GM19035 (cell line): ENCODE data around the gene DHRSX.
"Not testable (repeated sequence)": the region's sequence is repeated elsewhere in the genome, so short reads cannot be mapped to it uniquely, and the experiment has no call there.

Experiments
- ATAC-seq: cut with Tn5 transposase; IDR thresholded peaks from one replicate; pipeline ENCODE4 v1.9.1; 2021; ENCODE audit not compliant: unreplicated experiment

DHRSX gene

DNA sequence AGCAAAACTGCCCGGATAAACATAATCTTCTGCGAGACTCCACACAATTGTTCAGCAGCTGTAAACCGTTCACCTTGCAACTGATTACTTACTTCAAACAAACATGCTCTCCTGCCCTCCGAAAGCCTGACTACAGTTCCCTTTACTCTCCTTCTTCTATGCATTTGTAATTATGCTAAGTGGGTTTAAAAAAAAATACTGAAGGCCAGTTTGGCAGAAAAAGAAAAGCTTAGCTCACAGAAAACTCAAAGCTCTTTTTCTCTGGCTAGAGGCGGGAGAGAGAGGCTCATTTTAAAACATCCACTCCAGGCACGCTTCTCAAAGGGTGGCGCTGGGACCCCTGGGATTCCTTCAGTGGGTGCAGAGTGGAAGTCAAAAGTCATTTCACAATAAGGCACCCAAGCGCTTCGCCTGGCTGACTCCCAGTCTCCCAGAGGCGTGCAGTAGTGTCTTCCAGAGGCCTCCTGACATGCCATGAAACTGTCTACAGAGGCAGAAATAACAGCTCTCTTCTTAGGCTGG, 1.9 kb downstream of the DHRSX start:
- no peak for ATAC-seq

DNA sequence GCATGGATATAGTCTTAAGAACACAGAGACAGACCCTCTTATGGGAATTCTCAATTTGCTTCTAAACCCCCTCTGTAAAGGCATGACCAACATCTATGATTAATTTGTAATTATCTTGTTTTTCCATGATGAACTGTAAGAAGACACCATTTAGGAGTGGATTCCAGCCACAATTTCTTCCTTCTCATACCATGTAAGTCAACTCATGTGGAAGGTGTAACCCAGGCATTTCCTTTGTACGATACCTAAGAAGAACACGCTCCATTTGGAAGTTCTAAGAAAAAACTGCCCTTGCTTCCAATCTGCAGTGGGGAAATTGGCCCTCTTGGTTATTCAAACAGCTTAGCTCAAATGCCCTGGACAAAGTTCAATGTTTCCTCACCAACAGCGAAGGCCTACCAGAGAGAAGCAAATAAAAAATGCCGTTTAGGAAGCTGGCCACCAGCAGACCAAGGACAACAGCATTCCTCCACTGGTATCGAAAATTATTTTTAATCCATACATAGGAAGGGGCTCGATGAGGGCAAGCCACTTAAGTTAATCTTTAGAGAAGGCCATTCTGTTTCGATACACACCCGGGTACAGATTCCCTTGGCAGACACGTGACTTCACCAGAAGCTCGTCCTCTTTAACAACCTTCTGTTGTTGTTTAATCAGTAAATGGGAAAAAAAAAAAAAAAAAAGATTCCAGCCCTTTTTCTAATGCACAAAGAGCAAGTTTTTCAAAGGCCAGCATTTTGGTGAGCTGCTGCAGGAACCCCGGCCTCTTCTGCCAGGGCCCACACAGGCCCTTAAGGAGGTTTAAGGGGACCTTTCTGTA, 2.6 kb downstream of the DHRSX start:
- no peak for ATAC-seq

DNA sequence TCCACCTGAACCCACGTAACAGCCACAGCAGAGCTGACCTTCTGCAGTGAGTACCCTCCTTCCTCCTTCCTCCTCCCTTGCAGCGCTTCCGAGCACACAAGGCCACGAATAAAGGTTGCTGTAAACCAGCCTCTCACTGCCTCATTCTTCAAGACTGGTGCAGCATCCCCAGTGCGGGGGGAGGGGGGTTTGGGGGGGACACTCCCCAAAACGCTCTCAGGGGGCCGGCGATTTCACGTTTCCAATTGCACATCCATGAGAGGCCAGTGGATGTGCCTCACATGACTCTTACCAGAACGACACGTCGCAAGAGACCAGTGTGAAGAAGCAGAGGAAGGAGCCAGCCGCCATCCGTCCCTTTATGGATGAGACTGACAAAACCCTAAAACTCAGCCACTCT, 5.2 kb downstream of the DHRSX start:
- ATAC-seq = no peak

DNA sequence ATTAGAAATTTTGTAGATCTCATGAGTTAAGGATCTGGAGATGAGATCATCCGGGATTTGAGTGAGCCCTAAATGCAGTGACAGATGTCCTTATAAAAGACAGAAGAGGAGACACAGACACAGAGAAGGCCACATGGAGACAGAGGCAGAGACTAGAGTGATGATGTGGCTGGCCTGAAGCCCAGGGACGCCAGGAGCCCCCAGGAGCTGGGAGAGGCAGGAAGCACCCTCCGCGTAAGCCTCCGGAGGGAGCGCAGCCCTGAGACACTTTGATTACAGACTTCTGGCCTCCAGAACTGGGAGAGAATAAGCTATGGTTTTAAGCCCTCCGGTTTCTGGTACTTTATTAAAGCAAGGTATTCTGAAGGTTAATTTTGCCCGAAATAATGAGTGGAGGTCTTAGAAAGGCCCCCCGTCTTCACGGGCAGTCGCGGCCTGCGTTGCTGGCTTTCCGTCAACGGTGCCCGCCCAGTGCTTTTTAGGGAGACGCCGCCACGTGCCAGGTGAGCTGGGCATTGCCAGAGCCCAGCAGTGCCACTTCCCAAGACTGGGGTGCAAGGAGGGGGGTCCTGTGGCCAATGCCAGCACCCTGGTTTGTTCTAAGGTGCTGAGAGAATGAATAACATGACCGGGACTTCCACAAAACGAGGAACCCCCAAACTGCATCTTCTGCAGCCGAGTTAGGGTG, 8.1 kb downstream of the DHRSX start:
- ATAC-seq = no peak

DNA sequence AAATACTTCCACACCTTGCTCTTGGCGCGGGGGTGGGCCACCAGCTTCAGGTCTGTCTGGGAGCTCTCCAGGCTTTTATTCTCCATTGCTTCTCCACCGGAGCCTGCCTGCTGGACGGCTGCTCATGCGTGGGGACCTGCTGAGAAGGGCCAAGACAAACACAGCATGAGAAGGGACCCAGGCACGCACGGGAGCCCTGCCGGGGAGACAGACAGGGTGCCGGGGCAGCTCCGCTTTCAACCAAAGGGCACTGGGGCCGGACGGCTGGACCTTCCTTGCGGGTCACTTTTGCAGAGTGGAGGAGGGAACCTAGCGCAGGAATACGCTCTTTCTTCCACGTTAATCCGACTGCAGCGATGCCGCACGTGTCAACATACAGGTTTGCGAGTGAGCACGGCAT, 10.1 kb downstream of the DHRSX start:
- ATAC-seq = no peak

DNA sequence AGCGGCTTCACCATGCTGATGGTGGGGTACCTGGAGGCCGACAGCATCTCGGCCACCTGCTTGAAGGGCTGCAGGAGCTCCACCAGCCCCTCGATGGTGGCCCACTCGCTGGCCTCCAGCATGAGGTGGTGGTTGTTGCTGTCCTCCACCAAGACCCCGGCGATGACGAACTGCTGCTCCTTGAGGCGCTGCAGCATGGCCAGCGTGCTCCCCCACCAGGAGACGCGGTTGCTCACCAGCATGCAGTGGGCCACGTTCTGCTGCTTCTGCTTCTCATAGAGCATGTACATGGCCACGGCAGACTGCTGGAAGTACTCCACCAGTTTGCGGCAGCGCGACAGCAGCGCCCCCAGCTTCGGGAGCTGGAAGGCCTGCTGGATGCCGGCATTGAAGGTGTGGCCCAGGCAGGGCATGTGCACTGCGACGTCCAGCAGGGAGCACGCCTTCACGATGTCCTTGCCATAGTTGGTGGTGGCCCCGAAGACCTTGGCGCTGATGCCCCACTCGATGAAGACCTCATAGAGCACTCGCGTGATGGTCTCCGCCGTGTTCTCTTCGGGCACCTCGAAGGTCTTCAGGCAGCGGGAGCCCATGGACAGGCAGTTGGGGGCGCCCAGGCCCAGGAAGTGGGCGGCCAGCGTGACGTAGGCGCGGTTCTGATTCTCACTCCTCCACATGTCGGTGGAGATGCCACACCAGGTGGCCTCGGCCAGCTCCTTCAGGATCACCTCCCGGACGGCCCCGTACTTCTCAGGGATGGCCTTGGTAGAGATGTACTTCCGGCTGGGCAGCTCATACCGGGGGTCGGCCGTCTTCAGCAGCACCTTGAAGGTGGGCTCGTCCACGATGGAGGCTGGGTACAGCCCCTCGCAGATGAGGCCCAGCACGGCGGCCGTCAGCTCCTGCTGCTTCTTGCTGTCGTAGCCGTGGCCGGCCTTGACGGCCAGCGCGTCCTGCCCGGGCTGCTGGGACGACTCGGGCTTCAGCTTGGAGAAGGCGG, 11.0 kb downstream of the DHRSX start:
- no peak for ATAC-seq

DNA sequence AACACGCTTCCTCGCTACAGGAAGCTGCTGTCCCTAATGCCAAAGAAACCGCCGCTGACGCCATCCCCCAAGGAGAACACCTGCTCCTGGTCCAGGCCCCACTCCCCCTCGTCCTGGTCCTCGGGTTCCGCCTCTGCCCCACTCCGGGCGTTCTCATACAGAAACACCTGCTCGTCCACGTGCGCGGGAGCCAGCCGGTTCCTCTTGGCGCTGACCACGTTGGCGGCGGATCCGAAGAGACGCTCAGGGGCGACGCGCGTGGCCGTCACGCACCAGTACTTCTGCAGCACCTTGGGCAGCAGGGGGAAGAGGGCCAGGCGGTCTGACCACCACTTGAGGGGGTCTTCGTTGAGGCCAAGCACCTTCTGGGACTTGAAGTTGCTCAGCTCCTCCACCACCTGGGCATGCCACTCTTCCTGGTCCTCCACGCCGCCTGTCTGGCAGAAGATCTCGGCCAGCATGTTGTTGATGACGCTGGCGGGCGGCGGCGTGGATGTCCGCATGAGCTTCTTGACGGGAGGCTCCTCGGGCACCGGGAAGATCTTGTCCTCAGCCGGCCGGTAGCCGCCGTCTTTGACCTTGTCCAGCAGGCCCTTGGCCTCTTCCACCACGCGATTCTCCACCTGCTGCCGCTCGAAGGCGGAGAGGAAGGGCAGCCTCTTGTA, 12.0 kb downstream of the DHRSX start:
- no peak for ATAC-seq

DNA sequence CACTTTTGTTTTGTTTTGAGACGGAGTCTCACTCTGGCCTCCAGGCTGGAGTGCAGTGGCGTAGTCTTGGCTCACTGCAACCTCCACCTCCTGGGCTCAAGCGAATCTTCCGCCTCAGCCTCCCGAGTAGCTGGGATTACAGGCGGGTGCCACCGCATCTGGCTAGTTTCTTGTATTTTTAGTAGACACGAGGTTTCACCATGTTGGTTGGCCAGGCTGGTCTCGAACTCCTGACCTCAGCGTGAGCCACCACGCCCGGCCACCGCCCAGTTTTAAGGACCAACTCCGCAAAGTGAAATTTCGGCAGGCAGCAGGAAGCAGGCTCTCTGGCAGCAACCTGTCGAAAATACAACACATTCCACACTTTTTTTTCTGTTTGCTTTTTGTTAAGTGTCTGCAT, 13.4 kb downstream of the DHRSX start:
- no peak for ATAC-seq

DNA sequence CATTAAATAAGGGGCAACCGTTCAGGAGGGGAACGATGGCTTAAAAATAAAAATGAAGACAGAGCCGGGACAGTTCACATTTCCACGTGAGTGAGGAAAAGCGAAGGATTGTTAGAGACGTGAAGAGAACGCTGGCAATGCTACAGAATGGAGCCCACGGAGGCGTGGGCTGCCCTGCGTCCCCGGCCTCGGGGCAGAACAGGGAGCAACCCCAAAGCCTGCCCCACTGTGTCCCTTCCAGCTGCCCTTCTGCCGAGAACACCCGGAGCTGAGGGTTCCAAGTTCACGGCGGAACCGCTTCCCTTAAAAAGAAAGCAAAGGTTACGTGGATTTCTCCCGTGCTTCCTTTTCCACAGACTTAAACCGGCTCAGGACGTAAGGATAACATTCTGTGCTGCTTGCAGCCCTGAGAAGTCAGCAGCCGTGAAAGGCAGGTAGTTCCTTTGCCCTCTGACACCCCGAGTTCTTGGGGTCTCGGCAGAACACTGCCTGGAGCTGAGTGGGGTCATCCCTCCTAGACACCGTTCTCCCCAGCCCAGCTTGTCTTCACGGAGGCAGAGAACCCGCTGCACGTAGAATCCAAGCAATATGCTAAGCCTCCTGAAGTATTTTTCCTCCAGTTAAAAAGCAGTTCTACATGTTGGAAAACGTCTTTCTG, 14.2 kb downstream of the DHRSX start:
- no peak for ATAC-seq

DNA sequence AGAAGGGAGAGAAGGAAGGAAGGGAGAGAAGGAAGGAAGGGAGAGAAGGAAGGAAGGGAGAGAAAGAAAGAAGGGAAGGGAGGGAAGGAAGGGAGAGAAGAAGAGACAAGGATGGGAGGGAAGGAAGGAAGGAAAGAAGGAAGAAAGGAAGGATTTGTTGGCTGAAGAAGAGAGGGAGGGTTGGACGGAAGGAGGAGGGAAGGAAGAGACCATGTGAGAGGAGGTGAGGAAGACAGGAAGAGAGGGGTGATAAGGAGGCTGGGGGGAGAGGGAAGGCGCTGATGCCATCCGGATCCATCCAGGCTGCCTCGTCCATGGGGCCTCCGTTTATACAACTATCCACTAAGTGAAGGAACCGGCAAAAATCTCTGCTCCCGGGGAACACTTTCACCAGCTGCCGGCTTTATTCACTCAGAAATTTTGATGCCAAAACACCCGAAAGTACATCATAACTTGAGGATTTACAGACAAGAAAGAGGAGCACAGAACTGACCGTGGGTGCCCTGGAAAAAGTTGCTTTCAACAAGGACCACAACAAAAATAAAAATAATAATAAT, 14.9 kb downstream of the DHRSX start:
- no peak for ATAC-seq

DNA sequence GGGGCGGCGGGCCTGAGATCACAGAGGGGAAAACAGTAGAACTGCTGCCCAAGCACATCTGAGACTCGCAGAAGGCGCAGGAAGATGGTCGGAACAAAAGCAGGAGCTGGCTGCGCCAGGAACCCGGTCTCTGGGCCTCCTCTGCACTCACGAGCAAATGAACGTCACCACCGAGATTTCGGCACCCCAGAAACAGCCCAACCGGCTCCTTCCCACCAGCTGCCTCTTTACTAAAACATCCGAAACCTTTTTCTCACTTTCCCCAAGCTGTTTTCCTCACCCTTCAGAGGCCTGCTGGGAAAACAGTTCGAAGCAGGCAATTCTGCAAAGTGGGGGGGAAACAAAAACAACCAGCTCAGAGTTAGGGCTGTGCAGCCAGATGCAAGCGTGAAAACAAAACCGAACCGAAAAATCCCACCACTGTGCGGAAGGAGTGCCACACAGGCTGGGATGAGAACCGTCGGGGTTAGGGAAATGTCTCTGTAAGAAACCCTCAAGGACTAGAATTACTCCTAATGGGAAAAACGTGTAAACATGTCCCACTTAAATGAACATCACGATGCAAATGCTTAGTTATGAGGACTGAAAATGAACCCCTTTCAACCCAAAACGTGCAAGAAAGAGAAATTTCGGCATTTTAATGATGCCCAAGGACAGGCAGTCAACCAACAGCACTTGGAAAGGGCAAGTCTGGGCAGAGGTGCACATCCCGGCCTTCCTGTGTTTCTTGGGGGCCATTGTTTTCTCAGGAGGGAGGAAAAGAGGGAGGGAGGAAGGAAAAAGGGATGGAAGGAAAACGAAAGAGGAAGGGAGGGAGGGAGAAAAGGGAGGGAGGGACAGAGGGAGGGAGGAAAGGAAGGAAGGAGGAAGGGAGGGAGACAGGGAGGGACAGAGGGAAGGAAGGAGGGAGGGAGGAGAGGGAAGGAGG, 15.8 kb downstream of the DHRSX start:
- no peak for ATAC-seq

DNA sequence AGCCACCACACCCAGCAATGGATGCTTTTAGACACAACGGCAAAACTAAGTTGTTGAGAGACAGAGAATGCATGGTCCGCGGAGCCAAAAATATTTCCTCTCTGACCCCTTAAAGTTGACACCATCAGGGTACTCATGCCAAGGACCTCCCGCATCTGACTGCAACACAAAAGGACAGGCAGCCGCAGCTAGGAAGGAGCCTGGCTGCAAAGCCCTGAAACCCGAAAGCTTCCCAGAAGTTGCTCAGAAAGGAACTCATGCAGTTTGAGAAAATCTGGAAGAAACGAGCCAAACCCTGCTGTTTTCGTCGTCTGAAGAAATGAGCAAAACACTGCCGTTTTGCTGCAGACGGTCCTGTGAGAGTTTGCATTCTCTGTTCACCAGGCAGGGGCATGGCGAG, 16.5 kb downstream of the DHRSX start:
- no peak for ATAC-seq

DNA sequence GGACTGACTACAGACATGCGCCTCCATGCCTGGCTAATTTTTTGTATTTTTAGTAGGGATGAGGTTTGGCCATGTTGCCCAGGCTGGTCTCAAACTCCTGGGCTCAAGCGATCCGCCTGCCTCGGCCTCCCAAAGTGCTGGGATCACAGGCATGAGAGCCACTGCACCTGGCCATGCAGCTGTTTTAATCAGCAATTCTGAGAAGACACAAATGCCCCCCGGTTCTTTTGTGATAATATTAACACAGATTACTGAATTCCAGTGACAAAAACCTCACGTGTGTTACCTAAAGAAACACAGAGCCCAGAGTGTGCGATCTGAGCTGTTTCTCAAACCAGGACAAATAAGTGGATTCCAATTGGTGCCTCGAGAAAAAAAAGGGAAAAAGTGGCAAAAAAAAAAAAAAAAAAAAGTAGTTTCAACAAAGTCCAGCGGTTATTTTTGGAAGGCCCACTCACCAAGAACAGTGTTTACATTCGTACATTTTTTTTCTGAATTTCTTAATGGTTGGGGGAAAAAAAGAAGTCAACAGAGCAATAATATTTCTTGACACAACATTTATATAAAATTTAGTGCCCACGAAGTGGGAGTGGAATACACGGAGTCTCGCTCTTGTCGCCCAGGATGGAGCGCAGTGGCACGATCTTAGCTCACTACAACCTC, 17.2 kb downstream of the DHRSX start:
- ATAC-seq = no peak

DNA sequence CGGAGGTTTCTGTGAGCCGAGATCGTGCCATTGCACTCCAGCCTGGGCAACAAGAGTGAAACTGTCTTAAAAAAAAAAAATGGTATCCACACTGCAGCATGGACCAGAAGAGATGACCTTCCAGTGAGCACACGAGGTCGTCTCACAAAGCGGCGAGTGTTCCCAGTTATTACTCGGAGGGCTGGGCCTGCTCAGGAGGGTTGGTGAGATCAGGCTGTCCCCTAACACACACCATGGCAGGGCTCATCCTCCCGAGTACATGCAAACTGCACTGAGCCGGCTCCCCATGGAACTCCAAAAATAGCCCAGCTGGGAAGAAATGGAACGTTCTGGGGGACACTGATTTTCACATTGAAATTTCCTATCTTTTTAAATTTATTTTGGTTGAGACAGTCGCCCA, 19.2 kb downstream of the DHRSX start:
- ATAC-seq = not testable (repeated sequence)

DNA sequence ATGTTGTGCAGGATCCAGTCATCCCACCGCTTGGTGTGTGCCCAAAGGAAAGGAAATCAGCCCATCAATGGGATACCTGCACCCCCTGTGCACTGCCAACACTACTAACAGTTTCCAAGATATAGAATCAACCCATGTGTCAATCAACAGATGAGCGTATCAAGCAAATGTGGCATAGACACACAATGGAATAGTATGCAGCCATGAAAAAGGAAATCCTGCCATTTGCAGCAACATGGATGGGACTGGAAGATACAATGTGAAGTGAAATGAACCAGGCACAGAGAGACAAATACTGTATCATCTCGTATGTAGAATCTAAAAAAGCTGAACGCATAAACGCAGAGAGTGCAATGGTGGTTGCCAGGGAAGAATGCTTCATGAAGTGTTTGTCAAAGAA, 20.8 kb downstream of the DHRSX start:
- not testable (repeated sequence) for ATAC-seq

DNA sequence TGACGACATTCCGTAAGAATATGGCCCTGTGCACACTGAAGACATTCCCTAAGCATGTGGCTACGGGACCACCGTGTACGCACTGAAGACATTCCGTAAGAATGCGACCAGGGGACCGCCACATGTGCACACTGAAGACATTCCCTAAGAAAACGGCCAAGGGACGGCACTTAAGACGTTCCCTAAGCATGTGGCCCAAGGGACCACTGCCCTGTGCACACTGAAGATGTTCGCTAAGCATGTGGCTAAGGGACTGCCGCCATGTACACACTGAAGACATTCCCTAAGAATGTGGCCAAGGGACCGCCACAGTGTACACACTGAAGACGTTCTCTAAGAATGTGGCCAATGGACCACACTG, 21.4 kb downstream of the DHRSX start:
- ATAC-seq = no peak

DNA sequence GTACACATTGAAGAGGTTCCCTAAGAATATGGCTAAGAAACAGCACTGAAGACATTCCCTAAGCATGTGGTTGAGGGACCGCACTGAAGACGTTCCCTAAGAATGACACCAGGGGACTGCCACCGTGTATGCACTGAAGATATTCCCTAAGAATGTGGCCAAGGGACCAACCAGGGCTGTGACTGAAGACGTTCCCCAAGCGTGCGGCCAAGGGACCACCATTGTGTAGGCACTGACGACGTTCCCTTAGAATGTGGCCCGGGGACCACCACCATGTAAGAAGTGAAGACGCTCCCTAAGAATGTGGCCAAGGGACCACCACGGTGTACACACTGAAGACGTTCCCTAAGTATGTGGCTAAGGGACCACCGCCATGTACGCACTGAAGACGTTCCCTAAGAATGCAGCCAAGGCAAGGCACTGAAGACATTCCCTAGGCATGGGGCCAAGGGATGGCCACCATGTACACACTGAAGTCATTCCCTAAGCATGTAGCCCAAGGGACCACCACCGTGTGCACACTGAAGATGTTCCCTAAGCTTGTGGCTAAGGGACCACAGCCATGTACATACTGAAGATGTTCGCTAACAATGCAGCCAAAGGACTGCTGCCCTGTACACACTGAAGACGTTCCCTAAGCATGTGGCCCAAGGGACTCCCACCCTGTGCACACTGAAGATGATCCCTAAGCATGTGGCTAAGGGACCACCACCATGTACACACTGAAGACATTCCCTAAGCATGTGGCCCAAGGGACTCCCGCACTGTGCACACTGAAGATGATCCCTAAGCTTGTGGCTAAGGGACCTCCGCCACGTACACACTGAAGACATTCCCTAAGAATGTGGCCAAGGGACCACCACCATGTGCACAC, 22.0 kb downstream of the DHRSX start:
- no peak for ATAC-seq
